B cell (primary cell): ENCODE data around the gene SECTM1. TPM values are rescaled to one million over a fixed set of nuclear protein-coding genes. Genes with fewer than 3 reads are reported as not detected.

Experiments used
- ATAC-seq: fragments of 200-7000 bp; cut with Tn5 transposase; one replicate; pipeline ENCODE4 v1.10.0; 2021; ENCODE audit warnings: low read depth, mild to moderate bottlenecking, moderate number of reproducible peaks, moderate library complexity
- CTCF ChIA-PET: fragments of 350-600 bp; sonication (Branson Sonifier 250); formaldehyde crosslinking; loops from one replicate; lab custom pipeline; 2021; ENCODE audit warnings: antibody characterized with exemption, inconsistent platforms; lab: Charles Lee
- POLR2A ChIA-PET: fragments of 350-600 bp; sonication (Branson Sonifier 250); formaldehyde crosslinking; loops from one replicate; lab custom pipeline; 2021; ENCODE audit warnings: antibody characterized with exemption; lab: Charles Lee
- DNase-seq: peaks from one replicate; pipeline ENCODE4 v3.0.0; 2013
- H2AFZ ChIP-seq: 2 replicates; pipeline ENCODE4 v1.6.1; 2012; ENCODE audit warnings: mild to moderate bottlenecking, low read depth, low read length; ENCODE audit not compliant: insufficient read depth, poor library complexity, severe bottlenecking
- H3K27ac ChIP-seq, 2 donors: 1 replicate in 1 of 2; 2 replicates in 1 of 2; pipeline ENCODE4 v1.5.1; 2012 to 2013; ENCODE audit warnings: low read length in 2 of 2, mild to moderate bottlenecking in 2 of 2, moderate library complexity in 1 of 2
- H3K27me3 ChIP-seq, 4 experiments: fragments of 200-600 bp in 1 of 4; sonication (generic) in 1 of 4; replicated peaks in 1 of 4; 1 replicate in 2 of 4; 2 replicates in 2 of 4; pipeline versions ENCODE4 v1.6.1 to v1.7.0; 2013 to 2016; ENCODE audit warnings: low read length in 3 of 4, mild to moderate bottlenecking in 2 of 4, mixed read lengths in 1 of 4, moderate library complexity in 1 of 4; ENCODE audit not compliant: insufficient read depth in 4 of 4, control insufficient read depth in 3 of 4; ENCODE audit errors: control extremely low read depth in 1 of 4
- H3K36me3 ChIP-seq, 2 experiments: replicated peaks in 1 of 2; 1 replicate in 1 of 2; 2 replicates in 1 of 2; pipeline versions ENCODE4 v1.6.1 to v1.7.1; 2013; ENCODE audit warnings: low read length in 1 of 2; ENCODE audit not compliant: insufficient read depth in 2 of 2, control insufficient read depth in 1 of 2; ENCODE audit errors: control extremely low read depth in 1 of 2, extremely low read depth in 1 of 2
- H3K4me1 ChIP-seq, 2 donors: fragments of 200-600 bp in 1 of 2; sonication (generic) in 1 of 2; 1 replicate in 1 of 2; 2 replicates in 1 of 2; pipeline versions ENCODE4 v1.5.1 to v1.6.1; 2013 to 2017; ENCODE audit warnings: low read length in 2 of 2; ENCODE audit not compliant: control insufficient read depth in 2 of 2, insufficient read depth in 2 of 2
- H3K4me2 ChIP-seq: replicated peaks from 2 replicates; pipeline ENCODE3; 2012; ENCODE audit warnings: mild to moderate bottlenecking, low read depth, low read length; ENCODE audit not compliant: poor library complexity, severe bottlenecking
- H3K4me3 ChIP-seq, 5 experiments: fragments of 200-600 bp in 1 of 5; sonication (generic) in 1 of 5; 1 replicate in 3 of 5; 2 replicates in 2 of 5; pipeline versions ENCODE4 v1.5.1 to v1.7.0; 2011 to 2016; ENCODE audit warnings: low read length in 4 of 5, mild to moderate bottlenecking in 4 of 5, low read depth in 2 of 5, control low read depth in 1 of 5, moderate library complexity in 1 of 5; ENCODE audit not compliant: insufficient read depth in 1 of 5; ENCODE audit errors: control extremely low read depth in 1 of 5, extremely low read depth in 1 of 5
- H3K79me2 ChIP-seq: fragments of 200-600 bp; sonication (generic); one replicate; pipeline ENCODE4 v1.6.0; 2016; ENCODE audit warnings: low read length; ENCODE audit not compliant: control insufficient read depth, insufficient read depth
- H3K9ac ChIP-seq: fragments of 200-600 bp; sonication (generic); 2 replicates; pipeline ENCODE4 v1.6.1; 2017; ENCODE audit warnings: mild to moderate bottlenecking, low read length, moderate library complexity
- H3K9me3 ChIP-seq, 3 donors: one replicate each; pipeline versions ENCODE4 v1.6.1 to v1.7.1; 2013; ENCODE audit warnings: low read length in 2 of 3; ENCODE audit not compliant: control insufficient read depth in 2 of 3, insufficient read depth in 1 of 3; ENCODE audit errors: control extremely low read depth in 1 of 3
- H4K20me1 ChIP-seq: 2 replicates; pipeline ENCODE4 v1.6.0; 2012; ENCODE audit warnings: mild to moderate bottlenecking, low read length; ENCODE audit not compliant: insufficient read depth, control insufficient read depth, poor library complexity, severe bottlenecking
- H3K27ac Mint-ChIP-seq: one replicate; pipeline ENCODE4 v1.8.0; 2021; ENCODE audit warnings: mixed read lengths
- H3K27me3 Mint-ChIP-seq: one replicate; pipeline ENCODE4 v1.8.0; 2021; ENCODE audit warnings: mixed read lengths
- H3K4me1 Mint-ChIP-seq: one replicate; pipeline ENCODE4 v1.8.0; 2021; ENCODE audit warnings: mixed read lengths
- H3K4me3 Mint-ChIP-seq: one replicate; pipeline ENCODE4 v1.8.0; 2021; ENCODE audit warnings: mixed read lengths
- H3K9me3 Mint-ChIP-seq: one replicate; pipeline ENCODE4 v1.8.0; 2022; ENCODE audit warnings: mixed read lengths; ENCODE audit not compliant: insufficient read depth
- CTCF ChIP-seq: fragments of 200-600 bp; IDR thresholded peaks from one replicate; pipeline ENCODE4 v1.8.0; 2022; ENCODE audit warnings: antibody characterized with exemption, mild to moderate bottlenecking
- EZH2 ChIP-seq: IDR thresholded peaks from 2 replicates; pipeline ENCODE4 v1.6.1; 2012; ENCODE audit warnings: borderline replicate concordance, low read depth, mild to moderate bottlenecking, moderate library complexity, low read length; ENCODE audit not compliant: insufficient read depth, poor library complexity, severe bottlenecking
- WGBS: methylation state at CpG from one replicate; pipeline ENCODE4 v1.1.5; 2013; ENCODE audit warnings: missing lambda C conversion rate; ENCODE audit not compliant: insufficient coverage; 5-methylcytosine and 5-hydroxymethylcytosine counted together
- intact Hi-C: fragments of 100-400 bp; cut with micrococcal nuclease; formaldehyde crosslinking; loops from one replicate; pipeline ENCODE4 v1.10.0; 2022
- polyA plus RNA-seq: library from polyadenylated mRNA; depleted of rRNA; stranded (reverse); fragments of >200 nt; gene quantifications from 2 replicates; pipeline ENCODE4 v1.2.3, GENCODE V29; 2012
- total RNA-seq, 2 donors: library from RNA; stranded (reverse); fragments of 120-200 nt in 1 of 2; gene quantifications; 1 replicate in 1 of 2; 2 replicates in 1 of 2; pipeline versions ENCODE4 v1.2.3 to v1.2.4, GENCODE V29; 2013 to 2022

The SECTM1 gene
- total and polyA plus RNA-seq, 2 donors (not counting 1 experiment from before 2014, with no cell fraction given) = 0.17 to 1.2 TPM

GRCh38 chr17:82316651-82317393 lies 16.7 kb downstream of the SECTM1 start:
- CTCF ChIA-PET = interaction anchor here (0.9 to 2.2 kb wide), 6 partner anchors 16 to 111 kb away, joined by 3 to 8 read pairs (median 4); no protein-coding TSS in a partner anchor
- no peak overlapping the region for H3K4me3 Mint-ChIP-seq
- no peaks in the 10 kb centered on the region for H3K36me3 ChIP-seq
- no peak overlapping the region for H3K27ac ChIP-seq
- H3K9me3 ChIP-seq = peaks cover 0 to 29% (median 0%) of the 10 kb centered on the region in 3 donors
- 89% methylated on average over 29 of the region's 29 CpGs for WGBS
- H3K9ac ChIP-seq = no peak overlapping the region
- no peak overlapping the region for H3K4me3 ChIP-seq
- TF ChIP-seq CTCF = no peak
- no peak for TF ChIP-seq EZH2
- DNase-seq = no peak
- H3K79me2 ChIP-seq = no peaks in the 10 kb centered on the region
- H3K9me3 Mint-ChIP-seq = no peaks in the 10 kb centered on the region
- intact Hi-C loops = no loop called here
- H3K27ac Mint-ChIP-seq = no peak overlapping the region
- no peaks in the 10 kb centered on the region for H4K20me1 ChIP-seq
- H3K4me1 ChIP-seq = peaks cover 26 to 33% of the 10 kb centered on the region in 2 donors
- H3K4me2 ChIP-seq = no peak overlapping the region
- POLR2A ChIA-PET = no interaction called here
- peaks cover 0 to 32% (median 11%) of the 10 kb centered on the region in 4 experiments for H3K27me3 ChIP-seq
- no peak overlapping the region for H2AFZ ChIP-seq
- no peak for ATAC-seq
- peaks cover 18% of the 10 kb centered on the region for H3K4me1 Mint-ChIP-seq
- H3K27me3 Mint-ChIP-seq = peaks cover 16% of the 10 kb centered on the region
